HG03565 (cell line): ENCODE data around the gene OCA2.
"Not testable (repeated sequence)": the region's sequence is repeated elsewhere in the genome, so short reads cannot be mapped to it uniquely, and the experiment has no call there.

ENCODE experiments used
- ATAC-seq: cut with Tn5 transposase; IDR thresholded peaks from one replicate; pipeline ENCODE4 v1.9.1; 2021; ENCODE audit warnings: mild to moderate bottlenecking, moderate library complexity; ENCODE audit not compliant: unreplicated experiment

OCA2 gene

DNA sequence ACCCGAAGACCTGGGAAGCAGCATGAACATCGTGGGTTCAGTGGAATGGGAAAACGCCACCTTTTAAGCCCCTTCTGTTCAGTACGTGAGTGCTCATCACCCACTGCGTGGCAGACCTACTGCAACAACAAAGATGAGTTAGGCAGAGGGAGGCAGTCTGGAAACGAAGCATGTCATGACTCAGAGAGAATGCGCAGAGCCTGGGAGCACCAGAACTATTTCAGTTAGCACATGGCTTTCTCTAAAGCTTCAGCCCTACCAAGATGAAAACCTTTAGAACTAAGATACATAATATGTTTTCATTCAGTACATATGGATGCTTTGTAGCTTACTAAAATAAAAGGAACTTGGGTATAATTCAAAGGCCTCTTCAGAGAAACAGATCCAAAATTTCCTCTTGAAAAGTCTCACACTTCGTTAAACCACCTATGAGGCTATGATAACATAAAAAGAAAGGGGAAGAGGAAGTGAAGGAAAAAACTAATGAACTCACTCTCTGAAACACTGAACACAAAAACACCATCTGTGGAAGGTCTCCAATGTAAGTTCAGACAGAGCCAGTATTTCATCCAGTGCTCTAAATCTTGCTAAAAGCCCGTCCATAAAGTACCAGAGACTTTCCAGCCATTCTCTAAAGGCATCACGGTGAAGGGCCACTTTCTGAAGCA, 140.1 kb downstream of the OCA2 start:
- no peak for ATAC-seq

GRCh38 chr15:27956285-27956684, 142.8 kb downstream of the OCA2 start:
- ATAC-seq: no peak

DNA sequence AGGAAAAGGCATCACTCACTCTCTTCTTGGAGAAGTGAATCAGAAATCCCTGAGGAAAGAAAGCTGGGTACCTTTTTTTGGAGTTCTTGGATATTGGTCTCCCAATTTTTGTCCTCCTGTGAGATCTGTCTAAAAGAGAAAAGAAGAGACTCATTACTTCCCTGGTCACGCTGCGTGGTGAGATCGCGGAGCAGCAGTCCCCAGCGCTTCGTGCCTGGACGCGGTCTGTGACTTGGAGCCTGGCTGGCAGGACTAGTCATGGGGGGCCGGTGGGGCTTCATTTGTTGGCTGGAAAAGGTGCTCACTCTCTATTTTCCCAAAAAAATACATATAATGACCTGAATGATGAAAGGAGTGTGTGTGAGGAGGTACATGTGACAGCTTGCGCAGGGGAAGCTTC, 144.0 kb downstream of the OCA2 start:
- no peak for ATAC-seq

GRCh38 chr15:27952593-27952992, 146.5 kb downstream of the OCA2 start:
- not testable (repeated sequence) for ATAC-seq

- ATAC-seq: no peak
Observed at GRCh38 chr15:27951191-27951890, 147.8 kb downstream of the OCA2 start.

- ATAC-seq: no peak
Observed at GRCh38 chr15:27949089-27949488, 150.0 kb downstream of the OCA2 start.

DNA sequence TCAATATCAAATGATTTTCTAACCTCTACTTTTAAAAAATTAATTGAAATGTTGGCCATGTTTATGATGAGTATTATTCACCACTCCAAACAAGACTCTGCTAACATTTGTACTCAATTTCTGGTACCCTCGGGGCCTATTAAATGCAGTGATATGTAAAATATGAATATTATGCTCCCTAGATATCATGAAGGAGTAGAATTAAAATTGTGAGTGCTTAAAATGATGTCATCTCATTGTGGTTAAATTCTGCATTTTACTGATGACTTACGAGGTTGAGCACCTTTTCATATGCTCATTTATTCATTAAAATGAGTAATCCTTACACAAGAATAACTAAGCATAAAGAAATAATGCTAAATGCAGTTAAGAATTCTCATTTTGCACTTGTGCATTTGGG, 159.9 kb downstream of the OCA2 start:
- no peak for ATAC-seq

DNA sequence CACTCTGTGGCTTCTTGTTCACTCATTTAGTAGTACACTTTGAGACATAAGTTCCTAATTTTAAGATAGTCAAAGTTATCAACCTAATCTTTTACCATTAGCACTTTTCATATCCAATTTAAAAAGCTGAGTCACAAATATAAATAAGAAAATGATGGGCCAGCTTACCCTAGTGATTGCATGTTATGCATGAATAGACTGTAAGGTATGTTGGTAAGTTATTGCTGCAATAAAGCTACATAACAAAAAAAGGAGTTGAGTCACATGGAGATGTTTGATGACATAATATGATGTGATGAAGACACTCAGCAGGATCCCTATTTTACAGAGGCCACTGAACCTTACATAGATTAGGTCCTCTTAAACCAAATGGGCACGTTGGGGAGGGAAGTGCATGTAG, 161.3 kb downstream of the OCA2 start:
- no peak for ATAC-seq

- no peak for ATAC-seq
Observed at GRCh38 chr15:27936164-27936563, 163.0 kb downstream of the OCA2 start.

- ATAC-seq: no peak
Observed at GRCh38 chr15:27935328-27935727, 163.8 kb downstream of the OCA2 start.

DNA sequence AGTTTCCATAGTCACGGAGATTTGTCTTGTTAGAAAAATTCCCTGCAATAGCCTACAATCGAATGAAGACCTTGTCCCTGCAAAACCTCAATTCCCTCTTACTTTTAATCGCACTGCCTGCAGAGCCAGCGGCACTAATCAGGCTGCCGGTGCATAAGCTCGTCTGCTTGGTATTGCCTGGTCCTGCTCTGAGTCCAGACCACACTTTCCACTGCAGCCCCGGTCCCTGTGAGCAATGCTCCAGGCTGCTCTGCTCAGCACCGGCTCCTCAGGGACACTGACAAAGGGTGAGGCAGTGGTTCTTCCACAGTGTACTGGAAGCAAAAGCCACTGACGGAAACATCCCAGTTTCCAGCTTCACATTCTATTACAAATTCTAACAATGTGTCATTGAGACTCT, 164.3 kb downstream of the OCA2 start:
- ATAC-seq: no peak

GRCh38 chr15:27933562-27933961, 165.6 kb downstream of the OCA2 start:
- no peak for ATAC-seq

DNA sequence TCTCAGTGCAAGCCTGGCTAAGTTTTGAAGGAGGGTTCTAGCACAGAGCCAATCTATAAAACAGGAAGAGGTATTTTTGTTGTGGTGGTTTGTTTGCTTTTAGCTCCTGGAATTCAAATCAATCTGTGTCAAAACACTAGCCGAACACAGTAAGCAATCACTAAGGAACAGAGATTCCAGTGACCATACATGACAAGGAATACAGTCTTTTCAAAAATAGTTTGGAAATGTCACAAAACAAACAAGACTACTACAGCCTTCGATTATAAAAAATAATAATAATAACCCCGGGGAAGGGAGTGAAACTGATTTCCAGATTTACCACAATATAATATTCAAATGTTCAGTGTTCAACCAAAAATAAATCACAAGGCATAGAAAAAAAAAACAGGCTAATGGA, 166.5 kb downstream of the OCA2 start:
- ATAC-seq: no peak

DNA sequence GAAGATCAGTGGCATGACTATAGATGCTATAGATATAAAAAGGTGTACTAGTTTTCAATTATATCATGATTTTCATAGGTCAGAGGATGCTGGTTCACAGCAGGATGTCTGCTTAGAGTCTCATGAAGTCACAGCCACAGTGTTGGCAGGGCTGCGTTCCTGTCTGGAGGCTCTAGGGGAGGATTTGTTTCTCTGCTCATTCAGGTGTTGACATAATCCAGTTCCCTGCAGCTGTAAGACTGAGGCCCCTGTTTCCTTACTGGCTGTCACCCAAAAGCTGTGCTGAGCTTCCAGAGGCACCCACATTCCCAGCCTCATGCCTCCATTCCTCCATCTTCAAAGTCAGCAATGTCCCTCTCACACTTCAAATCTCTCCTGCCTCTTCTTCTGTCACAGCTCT, 170.7 kb downstream of the OCA2 start:
- ATAC-seq: no peak

DNA sequence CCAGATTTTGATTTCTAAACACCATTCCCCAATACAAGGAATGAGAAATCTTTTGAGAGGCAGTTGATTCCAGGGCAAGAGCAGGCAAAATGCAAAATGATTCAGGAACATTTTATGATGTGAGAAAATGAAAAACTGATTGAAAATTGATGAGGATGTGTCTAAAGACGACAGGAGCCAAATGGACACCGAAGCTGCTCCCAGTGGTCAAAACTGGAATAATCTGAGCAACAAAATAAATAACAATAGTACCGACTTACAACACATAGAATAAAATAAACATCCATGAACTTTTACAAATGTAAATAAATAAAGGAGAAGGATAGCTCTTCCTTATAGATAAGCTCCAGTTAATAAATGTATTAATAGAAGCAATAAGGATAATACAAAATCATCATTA, 186.8 kb downstream of the OCA2 start:
- ATAC-seq: no peak

GRCh38 chr15:27906802-27907201, 192.3 kb downstream of the OCA2 start:
- ATAC-seq: no peak

- no peak for ATAC-seq
Observed at GRCh38 chr15:27903405-27903804, 195.7 kb downstream of the OCA2 start.

DNA sequence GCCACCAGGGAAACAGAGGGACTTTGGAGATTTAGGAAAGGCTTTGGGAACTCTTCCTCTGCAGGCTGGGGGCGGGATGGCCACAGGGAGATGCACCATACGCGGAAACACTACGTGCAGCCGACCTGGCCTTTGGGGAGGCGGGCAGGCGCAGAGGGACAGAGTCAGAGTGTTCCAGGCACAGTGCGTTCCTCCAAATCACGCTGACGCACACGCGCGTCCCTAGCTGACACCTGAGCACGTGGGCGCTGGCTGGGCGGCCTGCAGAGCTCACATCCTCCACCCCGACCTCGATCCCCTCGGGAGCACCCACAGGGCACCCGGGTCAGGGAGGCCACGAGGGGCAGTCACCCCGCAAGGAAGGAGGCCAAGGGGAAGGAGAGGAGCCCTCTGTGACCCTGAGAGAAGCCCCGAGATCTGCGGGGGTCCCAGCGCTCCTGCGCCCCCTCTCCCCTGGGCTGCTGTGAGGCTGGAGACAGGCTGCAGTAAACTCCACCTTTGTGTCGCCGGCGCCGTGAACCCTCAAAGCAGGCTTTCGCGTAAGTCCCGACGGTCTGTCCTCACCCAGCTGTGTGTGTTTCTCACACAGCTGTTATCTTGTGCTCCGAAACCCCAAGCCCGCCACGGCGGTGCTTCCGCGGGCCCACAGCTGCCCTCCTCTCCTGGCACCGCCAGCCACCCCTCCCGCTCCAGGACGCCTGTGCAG, 196.3 kb downstream of the OCA2 start:
- no peak for ATAC-seq

DNA sequence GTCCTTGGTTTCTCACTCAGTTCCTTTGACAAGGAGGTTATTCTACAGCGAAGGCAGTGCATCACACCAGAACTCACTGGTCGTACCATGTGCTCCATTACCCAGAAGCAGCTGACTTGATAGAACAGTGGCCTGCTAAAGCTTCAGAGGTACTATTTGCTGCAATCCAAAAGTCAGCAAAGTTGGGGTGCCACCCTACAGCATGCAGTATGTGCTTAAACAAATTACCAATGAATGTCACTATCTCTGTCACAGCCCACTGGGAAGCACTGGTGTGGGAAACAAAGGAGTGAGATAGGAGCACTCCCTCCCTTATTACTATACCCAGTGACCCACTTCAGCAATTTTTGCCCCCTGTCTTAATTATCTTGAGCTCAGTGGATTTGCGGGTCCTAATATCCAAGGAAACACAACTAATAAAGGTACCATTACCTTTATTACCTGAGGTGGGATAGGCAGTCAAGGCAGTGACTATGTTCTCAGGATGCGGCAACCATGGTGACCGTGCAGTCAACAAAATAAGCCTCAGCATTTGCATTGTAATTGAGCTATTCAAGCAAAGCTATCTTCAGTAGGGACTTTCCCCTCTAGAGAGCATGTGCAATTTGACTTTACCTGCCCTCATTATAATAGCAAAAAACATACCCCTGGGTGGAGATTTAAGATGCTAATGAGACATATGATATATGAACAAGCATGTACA, 199.4 kb downstream of the OCA2 start:
- ATAC-seq: no peak

DNA sequence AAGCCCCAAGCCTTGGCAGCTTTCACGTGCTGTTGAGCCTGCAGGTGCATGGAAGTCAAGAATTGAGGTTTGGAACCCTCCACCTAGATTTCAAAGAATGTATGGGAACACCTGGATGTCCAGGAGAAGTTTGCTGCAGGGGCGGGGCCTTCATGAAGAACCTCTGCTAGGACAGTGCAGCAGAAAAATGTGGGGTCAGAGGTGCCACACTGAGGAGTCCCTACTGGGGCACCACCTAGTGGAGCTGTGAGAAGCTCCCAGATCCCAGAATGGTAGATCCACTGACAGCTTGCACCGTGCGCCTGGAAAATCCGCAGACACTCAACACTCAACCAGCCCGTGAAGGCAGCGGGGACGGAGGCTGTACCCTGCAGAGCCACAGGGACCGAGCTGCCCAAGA, 201.6 kb downstream of the OCA2 start:
- ATAC-seq: no peak

DNA sequence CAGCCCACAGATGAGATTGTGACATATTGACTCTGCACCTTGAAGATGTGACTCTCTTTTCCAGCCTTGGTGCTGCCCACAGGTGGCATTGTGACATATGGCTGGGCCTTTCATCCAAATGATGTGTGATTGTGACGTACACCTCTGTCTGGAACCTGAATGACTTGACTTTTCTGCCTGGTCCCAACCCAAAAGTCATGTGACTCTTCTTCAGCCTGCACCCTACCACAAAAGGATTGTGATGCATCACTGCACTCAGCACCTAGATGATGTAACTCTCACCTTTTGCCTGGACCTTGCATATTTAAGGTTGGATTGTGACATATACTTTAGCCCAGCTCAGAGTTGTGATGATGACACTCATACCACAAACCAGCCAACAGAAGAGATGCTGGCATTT, 204.5 kb downstream of the OCA2 start:
- ATAC-seq: no peak

DNA sequence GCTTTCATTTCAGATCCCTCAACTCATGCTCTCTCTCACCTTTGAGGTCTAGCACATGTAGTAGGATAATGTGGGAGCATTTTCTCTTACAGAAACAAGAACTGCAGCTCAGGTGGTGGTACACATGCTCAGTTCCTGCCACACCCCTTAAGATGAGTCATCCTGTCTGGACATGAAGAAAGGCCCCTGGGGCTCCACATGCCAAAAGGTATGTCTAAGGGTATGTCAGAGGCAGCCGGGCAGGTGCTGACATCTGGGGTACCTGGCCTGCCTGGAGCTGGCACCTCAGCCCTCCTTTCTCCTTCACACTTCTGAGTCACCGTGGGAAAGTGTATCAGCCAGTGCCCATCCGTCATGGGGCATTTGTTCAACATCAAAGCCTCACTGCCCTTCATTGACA, 209.9 kb downstream of the OCA2 start:
- ATAC-seq: no peak
